ENCODE data around the gene ZNF512. TPM values are rescaled to one million over a fixed set of nuclear protein-coding genes. Genes with fewer than 3 reads are reported as not detected.

The ZNF512 gene
- total and polyA plus RNA-seq, 2 experiments from 2014 or later, result 20.7 to 38.6 TPM

DNA sequence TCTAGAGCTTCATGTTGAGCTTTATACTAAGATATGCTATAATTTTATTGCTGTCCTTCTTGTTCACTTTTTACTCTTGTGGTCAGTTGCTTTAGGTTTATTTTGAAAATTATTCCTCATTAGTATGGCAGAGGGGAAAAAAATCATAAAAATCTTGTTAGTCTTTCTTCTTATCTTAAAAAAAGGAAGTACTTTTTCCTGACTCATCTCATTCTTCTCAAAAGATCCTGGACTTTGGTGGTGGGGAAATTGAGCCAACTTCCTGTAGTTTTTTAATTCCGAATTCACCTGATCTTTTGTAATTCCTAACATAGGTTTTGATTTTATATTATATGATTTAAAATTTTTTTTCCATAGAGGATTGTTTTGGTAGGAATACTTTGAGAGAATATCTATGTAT, 84.6 kb downstream of the ZNF512 start:
- TF ChIP-seq, protein P1, sequence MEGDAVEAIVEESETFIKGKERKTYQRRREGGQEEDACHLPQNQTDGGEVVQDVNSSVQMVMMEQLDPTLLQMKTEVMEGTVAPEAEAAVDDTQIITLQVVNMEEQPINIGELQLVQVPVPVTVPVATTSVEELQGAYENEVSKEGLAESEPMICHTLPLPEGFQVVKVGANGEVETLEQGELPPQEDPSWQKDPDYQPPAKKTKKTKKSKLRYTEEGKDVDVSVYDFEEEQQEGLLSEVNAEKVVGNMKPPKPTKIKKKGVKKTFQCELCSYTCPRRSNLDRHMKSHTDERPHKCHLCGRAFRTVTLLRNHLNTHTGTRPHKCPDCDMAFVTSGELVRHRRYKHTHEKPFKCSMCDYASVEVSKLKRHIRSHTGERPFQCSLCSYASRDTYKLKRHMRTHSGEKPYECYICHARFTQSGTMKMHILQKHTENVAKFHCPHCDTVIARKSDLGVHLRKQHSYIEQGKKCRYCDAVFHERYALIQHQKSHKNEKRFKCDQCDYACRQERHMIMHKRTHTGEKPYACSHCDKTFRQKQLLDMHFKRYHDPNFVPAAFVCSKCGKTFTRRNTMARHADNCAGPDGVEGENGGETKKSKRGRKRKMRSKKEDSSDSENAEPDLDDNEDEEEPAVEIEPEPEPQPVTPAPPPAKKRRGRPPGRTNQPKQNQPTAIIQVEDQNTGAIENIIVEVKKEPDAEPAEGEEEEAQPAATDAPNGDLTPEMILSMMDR (IDR thresholded peaks at IDR 0.05; ENCODE audit: low read depth, low read length), result no peak
- DNase-seq (ENCODE audit: low read depth in 1 of 2, low spot score in 1 of 2), result no peak
- peaks cover 34% of the 10 kb centered on the region for H3K36me3 ChIP-seq
- H3K4me3 ChIP-seq, result no peak overlapping the region
- H3K4me1 ChIP-seq (ENCODE audit: low read depth), result peaks cover 25% of the 10 kb centered on the region
- no peak overlapping the region for H3K27ac ChIP-seq
- H3K9me3 ChIP-seq (ENCODE audit: low read depth), result no peaks in the 10 kb centered on the region
- no peaks in the 10 kb centered on the region for H3K27me3 ChIP-seq

DNA sequence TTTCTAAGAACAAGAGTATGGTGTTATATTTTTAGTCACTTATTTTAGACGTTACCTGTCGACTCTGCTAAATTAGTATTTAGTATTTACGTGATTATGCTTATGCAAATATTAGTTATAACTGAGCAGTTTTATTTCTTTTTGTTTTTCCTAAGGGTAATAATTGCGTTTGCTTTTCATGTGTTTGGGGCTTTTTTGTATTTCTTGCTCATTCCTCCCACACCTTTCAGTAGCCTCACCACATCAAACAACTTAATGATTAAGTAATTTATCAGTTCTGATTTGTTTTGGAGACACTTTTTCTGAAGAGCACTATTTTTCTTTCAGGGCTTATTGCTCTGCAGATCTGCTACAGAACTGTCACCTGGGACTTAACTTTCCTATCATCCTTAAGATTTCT, 88.4 kb downstream of the ZNF512 start:
- Histone ChIP-seq H3K27me3 (no peaks in the 10 kb centered on the region), H3K9me3 (ENCODE audit: low read depth) (no peaks in the 10 kb centered on the region), H3K4me3 (no peak overlapping the region), H3K36me3 (peaks cover 49% of the 10 kb centered on the region), H3K27ac (peak overlapping the region; percentile 94), H3K4me1 (ENCODE audit: low read depth) (peaks cover 13% of the 10 kb centered on the region)
- TF ChIP-seq, protein P1 (IDR thresholded peaks at IDR 0.05; ENCODE audit: low read depth, low read length), result no peak
- no peak for DNase-seq (ENCODE audit: low read depth in 1 of 2, low spot score in 1 of 2)

Other genes starting within 250 kb of the ZNF512 start
- 35.1 and 38.2 TPM in 2 replicates for gene GTF3C2, start 226.3 kb upstream of the ZNF512 start, total RNA-seq
- 47.7 and 56.8 TPM in 2 replicates for gene GTF3C2, start 226.3 kb upstream of the ZNF512 start, polyA plus RNA-seq
- 30.5 and 41.5 TPM in 2 replicates for gene EIF2B4, start 212.7 kb upstream of the ZNF512 start, total RNA-seq
- 93.9 and 94.9 TPM in 2 replicates for gene EIF2B4, start 212.7 kb upstream of the ZNF512 start, polyA plus RNA-seq
- 91.9 and 141 TPM in 2 replicates for gene SNX17, start 212.4 kb upstream of the ZNF512 start, total RNA-seq
- gene SNX17, start 212.4 kb upstream of the ZNF512 start, polyA plus RNA-seq, result 130 and 135 TPM in 2 replicates
- gene ZNF513, start 202.3 kb upstream of the ZNF512 start, total RNA-seq, result 29.7 and 31.7 TPM in 2 replicates
- 32.2 and 35.8 TPM in 2 replicates for gene ZNF513, start 202.3 kb upstream of the ZNF512 start, polyA plus RNA-seq
- gene PPM1G, start 173.5 kb upstream of the ZNF512 start, total RNA-seq, result 96.2 and 101 TPM in 2 replicates
- gene PPM1G, start 173.5 kb upstream of the ZNF512 start, polyA plus RNA-seq, result 84.8 and 93.0 TPM in 2 replicates
- 82.1 and 122 TPM in 2 replicates for gene NRBP1, start 154.4 kb upstream of the ZNF512 start, total RNA-seq
- gene NRBP1, start 154.4 kb upstream of the ZNF512 start, polyA plus RNA-seq, result 147 and 185 TPM in 2 replicates
- 1.3 and 2.8 TPM in 2 replicates for gene KRTCAP3, start 140.7 kb upstream of the ZNF512 start, total RNA-seq
- gene KRTCAP3, start 140.7 kb upstream of the ZNF512 start, polyA plus RNA-seq, result 2.0 and 4.9 TPM in 2 replicates
- 20.7 and 37.6 TPM in 2 replicates for gene IFT172, start 93.3 kb upstream of the ZNF512 start, total RNA-seq
- gene IFT172, start 93.3 kb upstream of the ZNF512 start, polyA plus RNA-seq, result 35.1 and 35.4 TPM in 2 replicates
- gene FNDC4, start 87.8 kb upstream of the ZNF512 start, total RNA-seq, result 39.4 and 53.4 TPM in 2 replicates
- gene FNDC4, start 87.8 kb upstream of the ZNF512 start, polyA plus RNA-seq, result 43.4 and 51.2 TPM in 2 replicates
- not detected in 2 replicates for gene GCKR, start 86.2 kb upstream of the ZNF512 start, total RNA-seq
- not detected in 2 replicates for gene GCKR, start 86.2 kb upstream of the ZNF512 start, polyA plus RNA-seq
- 4.2 and 6.1 TPM in 2 replicates for gene CCDC121, start 46.0 kb downstream of the ZNF512 start, total RNA-seq
- 5.1 and 6.1 TPM in 2 replicates for gene CCDC121, start 46.0 kb downstream of the ZNF512 start, polyA plus RNA-seq
- gene GPN1, start 46.0 kb downstream of the ZNF512 start, total RNA-seq, result 24.1 and 30.0 TPM in 2 replicates
- 51.6 and 52.5 TPM in 2 replicates for gene GPN1, start 46.0 kb downstream of the ZNF512 start, polyA plus RNA-seq
- gene SUPT7L, start 80.6 kb downstream of the ZNF512 start, total RNA-seq, result 37.8 and 38.0 TPM in 2 replicates
- 34.3 and 38.3 TPM in 2 replicates for gene SUPT7L, start 80.6 kb downstream of the ZNF512 start, polyA plus RNA-seq
- gene SLC4A1AP, start 80.8 kb downstream of the ZNF512 start, total RNA-seq, result 30.2 and 34.8 TPM in 2 replicates
- gene SLC4A1AP, start 80.8 kb downstream of the ZNF512 start, polyA plus RNA-seq, result 35.9 and 40.3 TPM in 2 replicates
- gene MRPL33, start 188.7 kb downstream of the ZNF512 start, total RNA-seq, result 46.6 and 78.6 TPM in 2 replicates
- 240 and 271 TPM in 2 replicates for gene MRPL33, start 188.7 kb downstream of the ZNF512 start, polyA plus RNA-seq